ENCODE data around the gene IL17RC. TPM values are rescaled to one million over a fixed set of nuclear protein-coding genes. Genes with fewer than 3 reads are reported as not detected.
A peak's percentile ranks its signal among the peaks of the same experiment; 100 is the strongest.

IL17RC gene
- total RNA-seq, 8 experiments from 2014 or later = 2.7 to 50.7 (median 10.6) TPM

DNA sequence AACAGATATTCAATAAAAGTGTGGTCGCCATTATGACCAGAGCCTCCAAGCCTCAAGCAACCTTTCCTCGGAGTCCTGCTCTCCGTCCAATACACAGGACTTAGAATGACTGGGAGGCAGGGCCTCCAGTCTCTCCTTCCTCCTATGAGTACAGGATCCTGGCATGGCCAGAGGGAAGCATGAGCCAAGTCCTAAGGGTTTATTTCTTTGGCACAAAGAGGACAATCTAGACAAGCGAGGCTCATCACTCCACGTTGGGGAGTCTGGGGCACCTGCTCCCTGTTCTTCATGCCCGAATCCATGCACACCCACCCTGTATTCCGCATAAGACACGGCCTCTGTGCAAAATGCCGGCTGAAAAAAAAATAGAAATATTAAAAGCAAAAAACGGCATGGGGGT is 28.5 kb downstream of the IL17RC start:
- Histone ChIP-seq H3K27ac (no peak overlapping the region), H3K4me1 (replicated peaks in 1 of 2) (no peaks in the 10 kb centered on the region), H3K4me3 (no peak overlapping the region)
- ATAC-seq (replicated peaks in 6 of 8) = no peak
- 38 to 100% (median 92%) methylated on average over 1 to 5 of the region's 10 CpGs; no CpG with 5 or more reads in 3 of the 10 experiments for WGBS, 10 experiments
- in situ Hi-C loops (cut with MboI; ENCODE audit: low pct_unique_long_range_greater_than_20kb in 2 of 9, low sequenced_read_pairs in 9 of 9, unreplicated experiment in 9 of 9) = no loop called here

DNA sequence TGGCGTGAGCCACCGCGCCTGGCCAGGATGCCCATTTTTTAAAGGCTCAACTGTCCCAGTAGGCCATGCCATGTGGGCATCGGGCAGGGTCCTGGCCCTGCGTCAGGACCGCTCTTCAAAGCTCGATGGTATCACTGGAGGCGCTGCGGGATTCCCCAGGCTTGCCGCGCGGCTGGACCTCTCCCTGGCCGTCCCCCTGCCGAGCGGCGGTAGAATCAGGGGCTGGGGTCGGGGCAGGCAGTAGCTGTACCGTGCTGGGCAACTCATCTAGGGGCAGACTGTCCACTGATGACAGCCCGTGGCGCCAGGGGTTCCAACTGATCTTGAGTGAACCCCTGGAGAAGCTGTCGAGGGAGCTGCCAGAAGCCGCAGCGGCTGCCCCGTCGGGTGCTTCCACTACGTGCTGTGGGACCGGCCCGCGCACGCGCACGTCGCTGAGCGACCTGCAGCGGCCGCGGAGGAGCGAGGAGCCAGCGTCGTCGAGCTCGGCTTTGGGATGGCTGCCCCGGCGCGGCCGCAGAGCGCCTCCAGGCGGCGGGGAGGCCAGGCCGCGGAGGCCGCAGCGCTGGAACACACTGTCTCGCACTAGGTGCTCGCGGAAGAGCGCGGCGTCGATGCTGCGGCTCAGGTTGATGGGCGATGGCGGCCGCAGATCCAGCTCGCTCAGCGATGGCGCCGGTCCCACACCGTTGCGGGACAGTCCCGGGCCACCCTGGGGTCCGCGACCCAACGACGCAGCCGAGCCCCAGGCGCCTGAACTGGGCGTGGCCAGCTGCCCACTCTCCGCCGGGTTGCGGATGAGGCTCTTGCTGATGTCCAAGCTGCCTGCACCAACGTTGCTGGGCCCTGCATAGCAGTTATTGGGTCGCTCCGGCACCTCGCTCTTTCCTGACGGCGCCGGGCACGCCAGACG is 29.5 kb downstream of the IL17RC start:
- Histone ChIP-seq H3K4me3 (peak overlapping the region; percentile 27 to 55 (median 50)), H3K4me1 (replicated peaks in 1 of 2) (peaks cover 1 to 3% of the 10 kb centered on the region in 2 donors), H3K27ac (peak overlapping the region; percentile 2 to 10)
- 0 to 20% (median 3%) methylated on average over 2 to 10 of the region's 90 CpGs; no CpG with 5 or more reads in 5 of the 10 experiments for whole genome bisulfite sequencing, 10 experiments
- in situ Hi-C loops (cut with MboI; ENCODE audit: low pct_unique_long_range_greater_than_20kb in 2 of 9, low sequenced_read_pairs in 9 of 9, unreplicated experiment in 9 of 9) = no loop called here
- peak; percentile 78 to 89 (median 82) for ATAC-seq (replicated peaks in 6 of 8)

DNA sequence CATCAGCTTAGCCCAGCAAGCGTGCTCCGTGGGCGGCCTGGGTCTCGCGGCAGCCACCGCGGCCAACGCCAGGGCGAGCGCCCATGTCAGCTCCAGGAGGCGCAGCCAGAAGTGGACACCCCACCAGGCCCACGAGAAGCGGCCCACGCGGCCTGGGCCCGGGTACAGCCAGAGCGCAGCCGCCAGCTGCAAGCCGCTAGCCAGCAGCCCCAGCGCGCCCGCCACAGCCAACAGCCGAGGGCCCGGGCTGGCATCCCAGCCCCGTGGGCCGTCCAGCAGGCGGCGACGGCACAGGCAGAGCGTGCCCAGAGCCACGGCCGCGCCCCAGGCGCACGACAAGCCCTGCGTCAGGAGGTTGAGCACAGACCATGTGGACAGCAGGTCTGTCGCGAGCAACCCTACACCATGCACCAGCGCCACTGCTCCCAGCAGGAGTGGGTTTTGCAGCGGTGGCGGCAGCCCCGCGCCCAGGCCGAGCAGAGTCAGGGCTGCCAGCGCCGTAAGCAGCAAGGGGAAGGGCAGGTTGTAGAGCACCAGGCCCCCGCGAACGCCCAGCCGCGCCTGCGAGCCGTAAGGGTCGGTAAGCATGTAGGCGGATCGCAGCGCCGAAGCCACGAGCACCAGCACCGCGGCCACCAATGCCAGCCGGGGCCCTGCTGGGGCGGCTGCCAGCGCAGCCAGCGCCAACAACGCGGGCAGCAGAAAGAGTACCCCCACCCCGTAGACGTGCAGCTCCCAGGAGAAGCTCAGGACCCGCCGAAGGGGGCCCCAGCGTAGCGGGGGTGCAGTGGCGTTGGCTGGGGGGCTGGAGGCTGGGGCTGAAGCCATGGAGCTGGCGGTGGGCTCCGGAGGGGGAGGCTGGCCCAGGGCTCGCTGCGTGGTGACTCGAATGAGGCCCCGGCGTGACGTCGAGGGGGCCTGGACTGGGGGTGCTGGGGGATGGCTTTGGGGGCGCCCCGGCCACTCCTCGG is 30.4 kb downstream of the IL17RC start:
- 1 to 95% methylated on average over 16 to 18 of the region's 86 CpGs; no CpG with 5 or more reads in 8 of the 10 experiments for WGBS, 10 experiments
- in situ Hi-C loops (cut with MboI; ENCODE audit: low pct_unique_long_range_greater_than_20kb in 2 of 9, low sequenced_read_pairs in 9 of 9, unreplicated experiment in 9 of 9) = no loop called here
- peak; percentile 5 to 80 (median 54) for ATAC-seq (replicated peaks in 6 of 8)
- H3K4me1 ChIP-seq (replicated peaks in 1 of 2) = peaks cover 3 to 6% of the 10 kb centered on the region in 2 donors
- no peak overlapping the region for H3K27ac ChIP-seq
- peak overlapping the region in 4 of 5 donors; percentile 41 to 55 (median 52) for H3K4me3 ChIP-seq

DNA sequence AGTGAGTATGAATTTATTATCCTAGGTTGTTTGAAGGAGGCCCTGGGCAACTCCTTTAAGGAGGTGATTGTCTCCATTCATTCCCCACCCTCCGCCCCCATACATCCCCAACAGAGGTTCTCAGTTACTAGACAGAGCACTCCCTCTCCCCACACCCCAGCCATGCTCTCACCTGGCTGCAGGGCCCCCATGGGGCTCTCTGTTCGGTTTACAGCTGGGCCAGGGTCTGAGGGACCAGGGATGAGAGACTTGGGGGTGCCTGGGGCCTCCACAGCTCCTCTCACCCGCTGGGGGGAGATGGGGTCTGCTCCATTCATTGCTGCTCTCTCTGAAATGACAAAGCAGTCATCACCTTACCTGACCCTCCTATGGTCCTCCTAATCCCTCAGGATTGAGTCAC is 31.7 kb downstream of the IL17RC start:
- Histone ChIP-seq H3K4me3 (no peak overlapping the region), H3K4me1 (replicated peaks in 1 of 2) (peaks cover 3 to 6% of the 10 kb centered on the region in 2 donors), H3K27ac (no peak overlapping the region)
- 60 to 100% methylated on average over 1 of the region's 3 CpGs; no CpG with 5 or more reads in 8 of the 10 experiments for WGBS, 10 experiments
- in situ Hi-C loops (cut with MboI; ENCODE audit: low pct_unique_long_range_greater_than_20kb in 2 of 9, low sequenced_read_pairs in 9 of 9, unreplicated experiment in 9 of 9) = no loop called here
- ATAC-seq (replicated peaks in 6 of 8) = no peak

DNA sequence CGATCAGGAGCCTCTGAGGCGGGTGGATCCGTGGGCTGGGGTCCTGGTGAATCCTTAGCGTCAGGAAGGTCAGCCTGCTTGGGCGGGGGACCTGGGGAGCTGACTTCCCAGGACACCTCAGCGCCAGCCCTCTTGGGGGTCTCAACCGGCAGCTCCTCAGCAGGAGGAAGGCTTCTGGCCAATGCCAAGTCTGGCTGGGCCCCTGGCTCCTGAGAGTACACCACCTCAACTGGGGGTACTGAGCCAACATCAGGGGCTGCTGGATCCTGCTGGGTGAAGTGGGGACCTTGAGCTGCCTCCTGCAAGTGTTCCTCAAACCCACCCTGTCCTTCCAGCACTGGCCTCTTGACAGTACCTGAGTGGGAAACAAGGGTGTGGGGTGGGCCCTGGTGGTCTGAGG is 32.2 kb downstream of the IL17RC start:
- in situ Hi-C loops (cut with MboI; ENCODE audit: low pct_unique_long_range_greater_than_20kb in 2 of 9, low sequenced_read_pairs in 9 of 9, unreplicated experiment in 9 of 9) = no loop called here
- WGBS, 10 experiments = 80 to 95% (median 93%) methylated on average over 1 to 3 of the region's 7 CpGs; no CpG with 5 or more reads in 7 of the 10 experiments
- Histone ChIP-seq H3K4me3 (no peak overlapping the region), H3K27ac (no peak overlapping the region), H3K4me1 (replicated peaks in 1 of 2) (peaks cover 3 to 6% of the 10 kb centered on the region in 2 donors)
- no peak for ATAC-seq (replicated peaks in 6 of 8)

DNA sequence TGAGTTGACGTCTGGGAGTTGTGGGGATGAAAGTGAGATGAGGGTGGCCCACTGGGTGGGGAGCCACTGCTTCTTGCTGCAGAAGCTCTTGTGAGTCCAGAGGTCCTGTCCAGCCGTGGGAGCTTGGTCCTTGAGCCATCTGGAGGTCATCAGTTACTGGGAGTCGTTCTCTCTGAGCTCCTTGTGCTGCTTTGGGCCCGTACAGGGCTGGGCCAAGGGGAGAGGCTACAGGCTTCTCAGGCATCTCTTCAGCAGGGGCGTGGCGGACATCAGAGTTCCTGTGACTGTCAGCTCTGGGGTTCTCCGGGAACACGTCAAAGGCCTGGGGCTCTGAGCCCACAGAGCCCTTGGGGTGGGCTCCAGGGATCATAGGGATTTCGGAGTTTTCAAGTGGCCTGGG is 32.7 kb downstream of the IL17RC start:
- no peak overlapping the region for H3K4me3 ChIP-seq
- no peak for ATAC-seq (replicated peaks in 6 of 8)
- peaks cover 3 to 6% of the 10 kb centered on the region in 2 donors for H3K4me1 ChIP-seq (replicated peaks in 1 of 2)
- in situ Hi-C loops (cut with MboI; ENCODE audit: low pct_unique_long_range_greater_than_20kb in 2 of 9, low sequenced_read_pairs in 9 of 9, unreplicated experiment in 9 of 9) = no loop called here
- 60% methylated on average over 4 of the region's 9 CpGs; no CpG with 5 or more reads in 9 of the 10 experiments for WGBS, 10 experiments
- no peak overlapping the region for H3K27ac ChIP-seq

DNA sequence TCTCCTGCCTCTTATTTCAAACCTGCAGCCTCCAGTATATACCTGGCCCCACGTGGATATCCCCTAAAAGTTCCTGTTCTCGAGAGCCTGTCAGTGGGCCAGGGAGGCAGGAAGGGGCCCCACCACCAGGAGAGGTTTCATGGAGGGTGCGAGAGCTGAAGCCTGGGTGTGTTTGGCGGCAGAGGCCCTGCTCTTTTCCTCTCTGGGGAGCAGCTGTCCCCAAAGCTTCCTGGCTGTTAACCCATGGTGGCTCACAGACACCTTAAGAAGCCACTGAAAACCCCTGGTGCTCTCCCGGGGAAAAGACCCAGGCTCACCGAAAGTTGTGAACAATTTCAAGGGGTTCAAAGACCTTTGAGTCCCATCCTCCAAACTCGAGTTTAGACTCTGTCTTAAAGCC is 34.2 kb downstream of the IL17RC start:
- ATAC-seq (replicated peaks in 6 of 8) = no peak
- 0 to 67% (median 30%) methylated on average over 1 to 4 of the region's 7 CpGs; no CpG with 5 or more reads in 5 of the 10 experiments for WGBS, 10 experiments
- Histone ChIP-seq H3K4me1 (replicated peaks in 1 of 2) (peaks cover 3 to 6% of the 10 kb centered on the region in 2 donors), H3K27ac (no peak overlapping the region), H3K4me3 (peak overlapping the region in 2 of 5 donors; percentile 98 to 100)
- in situ Hi-C loops (cut with MboI; ENCODE audit: low pct_unique_long_range_greater_than_20kb in 2 of 9, low sequenced_read_pairs in 9 of 9, unreplicated experiment in 9 of 9) = no loop called here

DNA sequence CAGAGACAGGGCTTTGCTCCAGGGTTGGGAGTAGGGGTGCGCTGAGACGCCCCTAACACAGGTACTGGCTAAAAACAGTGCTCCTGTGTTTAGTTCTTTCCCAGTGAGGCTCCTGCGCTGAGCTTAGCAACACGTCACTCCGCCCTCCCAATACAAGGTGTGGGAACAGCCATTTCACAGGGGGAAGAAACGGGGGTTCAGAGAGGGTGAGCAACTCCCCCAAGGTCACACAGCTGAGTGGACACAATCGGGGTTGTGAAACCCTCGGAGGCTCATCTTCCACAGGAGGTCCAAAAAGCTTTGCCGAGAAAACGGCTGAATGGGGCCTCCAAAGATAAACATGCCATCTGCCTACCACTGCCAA is 34.7 kb downstream of the IL17RC start:
- in situ Hi-C loops (cut with MboI; ENCODE audit: low pct_unique_long_range_greater_than_20kb in 2 of 9, low sequenced_read_pairs in 9 of 9, unreplicated experiment in 9 of 9) = no loop called here
- no peak overlapping the region for H3K27ac ChIP-seq

DNA sequence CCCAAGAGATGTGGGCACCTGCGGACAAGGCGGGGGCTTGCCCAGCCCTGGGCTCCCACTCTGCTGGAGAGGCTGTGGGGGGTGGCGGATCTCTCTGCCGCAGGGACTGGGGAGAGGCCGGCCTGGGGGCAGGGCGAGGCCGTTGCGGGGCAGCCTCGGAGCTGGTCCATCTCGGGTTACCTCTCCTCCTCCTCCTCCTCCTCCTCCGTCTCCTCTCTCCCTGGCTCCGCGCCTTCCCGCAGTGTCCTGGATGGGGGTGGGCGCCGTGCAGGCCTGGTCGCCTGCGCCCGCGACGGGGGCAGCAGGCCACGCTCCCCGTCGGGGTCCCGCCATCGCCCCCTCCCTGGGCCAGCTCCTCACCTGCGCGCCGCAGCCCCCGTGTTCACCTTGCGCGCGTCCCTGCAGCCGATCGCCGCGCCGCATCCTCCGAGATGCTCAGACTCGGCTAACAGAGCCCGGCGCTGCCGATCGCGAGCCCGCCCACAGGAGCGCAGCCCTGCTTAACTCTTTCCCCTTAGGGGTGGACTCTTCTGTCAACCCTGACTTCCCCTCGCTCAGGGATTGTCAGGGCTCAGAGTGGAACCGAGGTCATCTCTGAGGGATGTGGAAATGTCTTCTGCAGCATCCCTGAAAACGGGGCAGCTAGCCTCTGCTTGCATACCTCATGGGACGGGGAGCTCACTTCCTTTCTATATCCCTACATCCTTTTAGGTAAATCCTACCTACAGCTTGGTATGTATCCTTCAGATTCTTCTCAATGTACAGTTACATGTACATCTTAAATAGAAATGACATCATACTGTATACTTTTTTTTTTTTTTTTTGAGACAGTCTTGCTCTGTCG is 35.3 kb downstream of the IL17RC start, which contains the start of gene PRRT3:
Gene PRRT3, minus strand, starts transcription at position 447 of the 844 bp plus-strand sequence. CDS start 2,293 bp downstream, outside the sequence.
- in situ Hi-C loops (cut with MboI; ENCODE audit: low pct_unique_long_range_greater_than_20kb in 2 of 9, low sequenced_read_pairs in 9 of 9, unreplicated experiment in 9 of 9) = no loop called here
- H3K4me1 ChIP-seq (replicated peaks in 1 of 2) = peaks cover 3 to 6% of the 10 kb centered on the region in 2 donors
- H3K4me3 ChIP-seq = peak within 1 kb of the TSS; percentile 80 to 100 (median 98)
- WGBS, 10 experiments = 0 to 83% (median 4%) methylated on average over 1 to 20 of the region's 52 CpGs; no CpG with 5 or more reads in 5 of the 10 experiments
- no peak within 1 kb of the TSS for H3K27ac ChIP-seq
- ATAC-seq (replicated peaks in 6 of 8) = peak; percentile 70 to 92 (median 85)

More for the DNA sequence above, 34.7 kb downstream of the IL17RC start:
- WGBS, 10 experiments = 27 to 54% (median 45%) methylated on average over 1 to 9 of the region's 10 CpGs; no CpG with 5 or more reads in 5 of the 10 experiments
- H3K4me3 ChIP-seq = peak overlapping the region; percentile 80 to 100 (median 98)
- peaks cover 3 to 6% of the 10 kb centered on the region in 2 donors for H3K4me1 ChIP-seq (replicated peaks in 1 of 2)
- ATAC-seq (replicated peaks in 6 of 8) = no peak

DNA sequence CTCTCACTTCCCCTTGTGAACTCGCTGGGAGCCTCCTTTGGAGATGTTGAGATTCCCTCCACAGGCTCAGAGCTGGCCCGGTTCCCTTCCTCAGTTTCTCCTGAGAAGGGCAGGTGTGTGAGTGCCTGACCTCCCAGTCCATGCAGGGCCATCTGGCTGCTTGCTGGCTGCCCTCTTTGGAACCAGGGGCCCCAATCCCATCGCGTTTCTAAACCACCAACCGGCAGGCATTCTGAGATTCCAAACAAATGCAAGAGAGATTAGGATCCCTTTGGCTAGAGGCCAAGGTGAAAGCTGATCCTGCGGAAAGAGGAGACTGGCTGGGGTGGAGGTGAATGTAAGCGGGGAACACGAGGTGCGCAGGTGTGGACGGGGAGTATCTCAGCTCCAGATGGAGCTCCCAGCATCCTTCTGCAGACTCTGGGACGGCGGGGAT is 38.2 kb downstream of the IL17RC start:
- in situ Hi-C loops (cut with MboI; ENCODE audit: low pct_unique_long_range_greater_than_20kb in 2 of 9, low sequenced_read_pairs in 9 of 9, unreplicated experiment in 9 of 9) = no loop called here
- Histone ChIP-seq H3K4me1 (replicated peaks in 1 of 2) (peaks cover 3 to 6% of the 10 kb centered on the region in 2 donors), H3K4me3 (no peak overlapping the region), H3K27ac (no peak overlapping the region)
- 24 to 94% (median 52%) methylated on average over 1 to 6 of the region's 12 CpGs; no CpG with 5 or more reads in 5 of the 10 experiments for WGBS, 10 experiments
- no peak for ATAC-seq (replicated peaks in 6 of 8)

DNA sequence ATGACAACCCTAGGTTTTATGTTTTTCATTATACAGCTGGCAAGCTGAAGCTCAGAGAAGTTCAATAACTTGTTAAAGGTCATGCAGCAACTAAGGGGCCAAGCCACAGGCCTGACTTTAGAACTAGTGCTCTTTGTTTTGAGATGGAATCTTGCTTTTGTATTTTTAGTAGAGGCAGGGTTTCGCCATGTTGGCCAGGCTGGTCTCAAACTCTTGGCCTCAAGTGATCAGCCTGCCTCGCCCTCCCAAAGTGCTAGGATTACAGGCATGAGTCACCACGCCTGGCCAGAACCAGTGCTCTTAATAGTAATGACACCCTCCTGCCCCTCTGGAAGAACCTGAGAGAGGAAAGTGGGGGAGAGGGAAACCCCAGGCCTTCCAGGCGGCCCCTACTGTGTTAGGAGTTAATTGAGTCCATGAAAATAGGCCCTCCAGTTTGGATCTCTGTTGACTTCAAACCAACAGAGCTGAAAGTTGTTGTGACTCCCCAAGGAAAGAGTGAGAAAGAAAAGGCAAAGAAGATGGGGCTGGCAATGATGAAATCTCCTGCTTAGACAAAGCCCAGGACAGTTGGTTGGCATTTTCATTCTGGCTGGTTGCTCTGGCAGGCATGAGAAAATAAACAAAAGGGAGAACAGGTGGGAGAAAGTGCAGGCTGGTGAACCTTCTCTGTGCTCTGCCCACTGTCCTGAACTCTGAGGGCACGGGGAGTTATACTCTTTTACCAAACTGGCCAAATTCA is 38.9 kb downstream of the IL17RC start:
- H3K4me3 ChIP-seq = no peak overlapping the region
- H3K4me1 ChIP-seq (replicated peaks in 1 of 2) = peaks cover 3 to 6% of the 10 kb centered on the region in 2 donors
- in situ Hi-C loops (cut with MboI; ENCODE audit: low pct_unique_long_range_greater_than_20kb in 2 of 9, low sequenced_read_pairs in 9 of 9, unreplicated experiment in 9 of 9) = no loop called here
- WGBS, 10 experiments = 80 to 100% (median 90%) methylated on average over 1 to 5 of the region's 5 CpGs; no CpG with 5 or more reads in 3 of the 10 experiments
- H3K27ac ChIP-seq = no peak overlapping the region
- no peak for ATAC-seq (replicated peaks in 6 of 8)

Data from motor neuron (in vitro differentiated cells).